ENCODE measurements around the gene UBE2K. TPM values are rescaled to one million over a fixed set of nuclear protein-coding genes. Genes with fewer than 3 reads are reported as not detected.

UBE2K gene
- total and polyA plus RNA-seq, 9 donors: 14.5 to 63.8 (median 52.2) TPM

DNA sequence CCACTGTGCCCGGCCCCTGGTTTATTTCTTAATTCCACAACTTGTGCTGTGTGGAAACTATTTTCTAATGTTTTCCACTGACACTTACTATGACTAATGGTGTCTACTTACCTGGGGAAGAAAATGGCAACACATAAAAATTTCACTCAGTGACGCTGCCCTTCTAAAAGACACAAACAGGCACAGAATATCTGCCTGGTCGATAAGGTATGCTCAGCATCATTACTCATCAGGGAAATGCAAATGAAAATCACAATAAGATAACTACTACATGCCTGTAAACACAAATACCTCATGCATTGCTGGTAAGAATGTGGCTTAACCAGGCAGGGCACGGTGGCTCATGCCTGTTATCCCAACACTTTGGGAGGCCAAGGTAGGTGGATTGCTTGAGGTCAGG is 61.6 kb downstream of the UBE2K start:
- Histone ChIP-seq H3K4me3 (no peak overlapping the region), H3K36me3 (no peaks in the 10 kb centered on the region), H3K27ac (no peak overlapping the region), H3K4me1 (ENCODE audit: insufficient read depth) (no peaks in the 10 kb centered on the region), H3K27me3 (no peaks in the 10 kb centered on the region), H3K9me3 (no peaks in the 10 kb centered on the region)
- DNase-seq: no peak
- 88 to 94% (median 90%) methylated on average over 4 of the region's 4 CpGs for WGBS, 3 donors
- intact Hi-C loops (cut with DNase I): no loop called here
- TF ChIP-seq EP300 (IDR thresholded peaks at IDR 0.05) (no peak), POLR2A (IDR thresholded peaks at IDR 0.05) (no peak)
- TF ChIP-seq, protein P1, sequence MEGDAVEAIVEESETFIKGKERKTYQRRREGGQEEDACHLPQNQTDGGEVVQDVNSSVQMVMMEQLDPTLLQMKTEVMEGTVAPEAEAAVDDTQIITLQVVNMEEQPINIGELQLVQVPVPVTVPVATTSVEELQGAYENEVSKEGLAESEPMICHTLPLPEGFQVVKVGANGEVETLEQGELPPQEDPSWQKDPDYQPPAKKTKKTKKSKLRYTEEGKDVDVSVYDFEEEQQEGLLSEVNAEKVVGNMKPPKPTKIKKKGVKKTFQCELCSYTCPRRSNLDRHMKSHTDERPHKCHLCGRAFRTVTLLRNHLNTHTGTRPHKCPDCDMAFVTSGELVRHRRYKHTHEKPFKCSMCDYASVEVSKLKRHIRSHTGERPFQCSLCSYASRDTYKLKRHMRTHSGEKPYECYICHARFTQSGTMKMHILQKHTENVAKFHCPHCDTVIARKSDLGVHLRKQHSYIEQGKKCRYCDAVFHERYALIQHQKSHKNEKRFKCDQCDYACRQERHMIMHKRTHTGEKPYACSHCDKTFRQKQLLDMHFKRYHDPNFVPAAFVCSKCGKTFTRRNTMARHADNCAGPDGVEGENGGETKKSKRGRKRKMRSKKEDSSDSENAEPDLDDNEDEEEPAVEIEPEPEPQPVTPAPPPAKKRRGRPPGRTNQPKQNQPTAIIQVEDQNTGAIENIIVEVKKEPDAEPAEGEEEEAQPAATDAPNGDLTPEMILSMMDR (IDR thresholded peaks at IDR 0.05): no peak

DNA sequence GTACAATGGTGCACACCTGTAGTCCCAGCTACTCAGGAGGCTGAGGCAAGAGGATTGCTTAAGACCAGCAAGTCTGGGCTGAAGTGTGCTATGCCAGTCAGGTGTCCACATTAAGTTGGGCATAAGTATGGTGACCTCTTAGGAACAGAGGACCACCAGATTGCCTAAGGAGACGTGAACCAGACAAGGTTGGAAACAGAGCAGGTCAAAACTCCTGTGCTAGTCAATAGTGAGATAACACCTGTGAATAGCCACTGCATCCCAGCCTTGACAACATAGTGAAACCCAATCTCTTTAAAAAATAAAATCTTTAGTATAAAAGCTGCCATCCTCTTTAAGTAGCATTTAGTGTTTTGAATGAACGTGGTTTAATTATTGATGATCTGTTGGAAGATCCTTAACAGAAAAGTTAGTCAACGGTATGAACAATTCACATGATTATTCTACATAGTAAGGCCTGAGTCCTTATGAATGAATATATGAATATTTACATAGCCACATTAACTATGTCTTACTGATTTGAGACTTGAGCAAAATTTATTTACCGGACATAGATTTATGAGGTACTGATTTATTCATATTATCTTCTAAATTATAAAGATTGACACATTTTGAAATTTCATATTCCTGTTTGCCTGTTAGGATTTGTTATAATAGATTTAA is 63.2 kb downstream of the UBE2K start:
- H3K27ac ChIP-seq: no peak overlapping the region
- H3K36me3 ChIP-seq: no peaks in the 10 kb centered on the region
- intact Hi-C loops (cut with DNase I): no loop called here
- no peak for DNase-seq
- 92 to 94% (median 93%) methylated on average over 4 of the region's 4 CpGs for WGBS, 3 donors
- no peak overlapping the region for H3K4me3 ChIP-seq
- TF ChIP-seq EP300 (IDR thresholded peaks at IDR 0.05) (no peak), POLR2A (IDR thresholded peaks at IDR 0.05) (no peak)
- TF ChIP-seq, protein P1 (IDR thresholded peaks at IDR 0.05): no peak
- no peaks in the 10 kb centered on the region for H3K9me3 ChIP-seq
- H3K27me3 ChIP-seq: no peaks in the 10 kb centered on the region
- no peaks in the 10 kb centered on the region for H3K4me1 ChIP-seq (ENCODE audit: insufficient read depth)

DNA sequence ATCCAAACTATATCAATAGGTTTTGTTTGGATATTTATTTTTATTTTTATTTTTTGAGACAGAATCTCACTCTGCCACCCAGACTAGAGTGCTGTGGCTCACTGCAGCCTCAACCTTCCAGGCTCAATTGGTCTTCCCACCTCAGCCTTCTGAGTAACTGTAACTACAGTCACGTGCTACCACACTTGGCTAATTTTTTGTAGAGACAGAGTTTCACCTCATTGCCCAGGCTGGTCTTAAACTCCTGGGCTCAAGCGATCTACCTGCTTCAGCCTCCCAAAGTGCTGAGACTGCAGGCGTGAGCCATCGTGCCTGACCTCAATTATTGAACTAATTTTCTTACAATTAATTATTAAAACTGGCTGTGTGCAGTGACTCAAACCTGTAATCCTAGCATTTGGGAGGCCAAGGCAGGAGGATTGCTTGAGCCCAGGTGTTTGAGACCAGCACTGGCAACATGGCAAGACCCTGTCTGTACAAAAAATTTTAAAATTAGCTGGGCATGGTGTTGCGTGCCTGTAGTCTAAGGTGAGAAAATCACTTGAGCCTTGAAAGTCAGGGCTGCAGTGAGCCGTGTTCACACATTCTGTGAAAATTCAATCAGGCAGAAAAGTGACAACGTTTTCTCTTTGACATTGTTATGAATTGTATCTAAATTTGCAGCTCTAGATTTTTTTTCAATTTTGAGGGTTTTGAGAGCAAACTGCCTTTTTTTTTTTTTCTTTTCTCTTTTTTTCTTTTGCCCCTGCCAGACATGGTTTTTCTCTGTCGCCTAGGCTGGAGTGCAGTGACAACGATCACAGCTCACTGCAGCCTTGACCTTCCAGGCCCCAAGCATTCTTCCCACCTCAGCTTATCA is 66.0 kb downstream of the UBE2K start:
- Histone ChIP-seq H3K4me1 (ENCODE audit: insufficient read depth) (no peaks in the 10 kb centered on the region), H3K4me3 (no peak overlapping the region), H3K27me3 (no peaks in the 10 kb centered on the region), H3K27ac (no peak overlapping the region), H3K36me3 (no peaks in the 10 kb centered on the region), H3K9me3 (no peaks in the 10 kb centered on the region)
- no peak for DNase-seq
- 84 to 85% (median 85%) methylated on average over 9 of the region's 9 CpGs for WGBS, 3 donors
- intact Hi-C loops (cut with DNase I): no loop called here
- TF ChIP-seq POLR2A (IDR thresholded peaks at IDR 0.05): no peak
- TF ChIP-seq, protein P1 (IDR thresholded peaks at IDR 0.05): no peak
- no peak for TF ChIP-seq EP300 (IDR thresholded peaks at IDR 0.05)

DNA sequence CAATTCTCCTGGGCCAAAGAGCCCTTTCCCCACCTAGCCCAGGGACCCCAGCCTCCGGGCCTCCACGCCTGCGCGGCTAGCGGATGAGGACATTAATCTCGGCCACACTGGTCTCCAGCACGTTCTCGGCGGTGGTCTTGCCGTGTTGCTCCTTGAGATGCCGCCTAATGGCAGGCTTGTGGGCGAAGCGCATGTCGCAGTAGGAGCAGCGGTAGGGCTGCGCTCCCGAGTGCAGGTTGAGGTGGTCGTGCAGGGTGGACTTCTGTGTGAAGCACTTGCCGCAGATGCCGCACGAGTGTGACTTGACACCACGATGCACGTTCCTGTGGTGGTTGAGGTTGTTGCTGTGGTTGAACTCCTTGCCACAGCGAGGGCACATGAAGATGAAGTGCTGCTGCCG is 72.1 kb downstream of the UBE2K start:
- H3K4me3 ChIP-seq: no peak overlapping the region
- H3K27ac ChIP-seq: no peak overlapping the region
- WGBS, 3 donors: 97 to 98% (median 98%) methylated on average over 25 of the region's 25 CpGs
- intact Hi-C loops (cut with DNase I): no loop called here
- no peak for DNase-seq
- TF ChIP-seq, protein P1 (IDR thresholded peaks at IDR 0.05): no peak
- TF ChIP-seq EP300 (IDR thresholded peaks at IDR 0.05) (no peak), POLR2A (IDR thresholded peaks at IDR 0.05) (no peak)
- no peaks in the 10 kb centered on the region for H3K4me1 ChIP-seq (ENCODE audit: insufficient read depth)
- no peaks in the 10 kb centered on the region for H3K27me3 ChIP-seq
- H3K36me3 ChIP-seq: no peaks in the 10 kb centered on the region
- H3K9me3 ChIP-seq: no peaks in the 10 kb centered on the region
